CD4-positive, alpha-beta T cell treated with Interleukin-4 for 1 hour (primary cell): ENCODE results near the gene FRMD8.
"Not testable (repeated sequence)": the region's sequence is repeated elsewhere in the genome, so short reads cannot be mapped to it uniquely, and the experiment has no call there.

Source experiments
- DNase-seq, 2 donors: peaks; one replicate each; pipeline ENCODE4 v3.0.0-alpha.2; 2020 to 2022

Gene FRMD8

GRCh38 chr11:65394125-65394536 lies 7.7 kb downstream of the FRMD8 start:
- no peak for DNase-seq

- no peak for DNase-seq
Observed at GRCh38 chr11:65395961-65396530, 9.6 kb downstream of the FRMD8 start.

- no peak for DNase-seq
Observed at GRCh38 chr11:65396769-65397745, 10.6 kb downstream of the FRMD8 start.

- DNase-seq, result no peak
Observed at GRCh38 chr11:65398362-65398910, 12.0 kb downstream of the FRMD8 start.

GRCh38 chr11:65399249-65399648 lies 12.8 kb downstream of the FRMD8 start:
- DNase-seq, result no peak

- DNase-seq, result no peak
Observed at GRCh38 chr11:65399845-65400244, 13.4 kb downstream of the FRMD8 start.

GRCh38 chr11:65400307-65401072 lies 14.1 kb downstream of the FRMD8 start:
- DNase-seq, result no peak

- no peak for DNase-seq
Observed at GRCh38 chr11:65401073-65401802, 14.8 kb downstream of the FRMD8 start.

GRCh38 chr11:65401803-65402248 lies 15.4 kb downstream of the FRMD8 start:
- no peak for DNase-seq

- no peak for DNase-seq
Observed at GRCh38 chr11:65402790-65403189, 16.4 kb downstream of the FRMD8 start.

GRCh38 chr11:65403607-65404121 lies 17.2 kb downstream of the FRMD8 start:
- peak in 1 of 2 donors; percentile 63 for DNase-seq

- no peak for DNase-seq
Observed at GRCh38 chr11:65404210-65404609, 17.8 kb downstream of the FRMD8 start.

GRCh38 chr11:65404638-65405339 lies 18.4 kb downstream of the FRMD8 start:
- no peak for DNase-seq

- no peak for DNase-seq
Observed at GRCh38 chr11:65410936-65411680, 24.7 kb downstream of the FRMD8 start.

- no peak for DNase-seq
Observed at GRCh38 chr11:65411681-65412070, 25.2 kb downstream of the FRMD8 start.

- DNase-seq, result no peak
Observed at GRCh38 chr11:65412271-65413076, 26.0 kb downstream of the FRMD8 start.

GRCh38 chr11:65413077-65413664 lies 26.7 kb downstream of the FRMD8 start:
- not testable (repeated sequence) for DNase-seq

- no peak for DNase-seq
Observed at GRCh38 chr11:65414776-65415498, 28.5 kb downstream of the FRMD8 start.
